NCI-H1092 (cell line): Measurements from ENCODE around the gene DNM2.
A peak's percentile ranks its signal among the peaks of the same experiment; 100 is the strongest.
"Not testable (repeated sequence)": the region's sequence is repeated elsewhere in the genome, so short reads cannot be mapped to it uniquely, and the experiment has no call there.

ENCODE experiments used
- DNase-seq: peaks from one replicate; lab custom pipeline; 2025; lab: John Stamatoyannopoulos, UW

DNM2 gene

GRCh38 chr19:10870501-10870954 is 152.6 kb downstream of the DNM2 start:
- DNase-seq, result no peak

GRCh38 chr19:10870955-10871603 is 153.2 kb downstream of the DNM2 start, which contains the start of gene CARM1:
Gene CARM1, plus strand, starts transcription at chr19:10871553. Its CDS starts 150 bp downstream, at chr19:10871703.
- DNase-seq, result peak; percentile 98

DNA sequence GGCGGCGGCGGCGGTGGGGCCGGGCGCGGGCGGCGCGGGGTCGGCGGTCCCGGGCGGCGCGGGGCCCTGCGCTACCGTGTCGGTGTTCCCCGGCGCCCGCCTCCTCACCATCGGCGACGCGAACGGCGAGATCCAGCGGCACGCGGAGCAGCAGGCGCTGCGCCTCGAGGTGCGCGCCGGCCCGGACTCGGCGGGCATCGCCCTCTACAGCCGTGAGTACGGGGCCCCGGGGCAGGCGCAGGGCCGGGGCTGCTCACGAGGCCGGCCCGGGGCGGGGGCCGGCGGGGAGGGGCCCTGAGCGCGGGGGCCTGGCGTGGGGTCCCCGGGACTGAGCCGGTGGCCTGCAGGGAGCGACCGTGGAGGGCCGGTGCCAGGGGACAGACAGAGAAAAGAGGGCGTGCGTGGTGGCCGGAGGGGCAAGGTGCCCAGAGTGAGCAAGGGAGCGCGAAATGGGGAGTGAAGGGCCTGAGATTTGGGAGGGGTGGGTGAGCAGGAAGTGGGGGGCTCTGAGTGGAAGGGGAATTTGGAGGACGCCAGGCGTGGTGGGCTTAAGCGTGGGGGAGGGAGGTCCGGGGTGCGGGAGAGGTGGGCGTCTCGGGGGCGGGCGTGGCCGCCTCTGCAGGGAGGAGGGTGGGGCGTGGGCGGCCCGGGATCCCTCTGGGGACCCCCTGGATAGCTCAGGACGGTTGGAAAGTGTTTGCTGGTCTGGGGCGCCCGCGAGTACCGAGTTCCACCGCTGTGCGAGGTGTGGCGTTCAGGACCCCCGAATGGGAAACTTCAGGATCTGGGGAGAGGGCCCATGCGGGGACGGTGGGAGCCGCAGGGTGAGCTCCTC is 154.0 kb downstream of the DNM2 start:
- DNase-seq, result no peak

DNA sequence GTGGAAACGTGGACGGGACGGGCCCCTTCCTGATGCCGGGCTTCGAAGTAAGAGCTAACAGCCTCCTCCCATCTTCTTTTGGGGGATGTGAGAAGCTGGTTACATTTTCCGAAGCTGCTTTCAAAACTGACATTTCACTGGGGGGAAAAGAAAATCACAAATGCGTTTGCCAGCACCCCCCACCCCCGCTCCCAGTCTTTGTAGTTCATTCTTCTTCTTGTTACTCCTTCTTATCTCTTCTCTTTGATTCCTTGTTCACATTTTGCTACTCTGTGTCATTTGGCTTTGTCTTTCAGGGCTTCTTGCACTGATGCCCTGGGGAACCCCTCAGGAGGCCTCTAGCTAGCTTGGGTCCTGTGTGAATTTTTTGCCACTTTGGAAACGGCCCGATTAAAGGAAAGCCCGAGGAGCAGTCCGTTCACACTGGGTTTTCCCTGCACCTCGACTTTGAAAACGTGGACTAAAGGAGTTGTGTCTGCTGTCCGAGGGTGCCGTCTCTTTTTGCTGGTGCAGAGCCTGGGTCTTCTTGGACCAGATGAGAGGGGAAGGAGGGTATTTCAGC is 154.7 kb downstream of the DNM2 start:
- no peak for DNase-seq

DNA sequence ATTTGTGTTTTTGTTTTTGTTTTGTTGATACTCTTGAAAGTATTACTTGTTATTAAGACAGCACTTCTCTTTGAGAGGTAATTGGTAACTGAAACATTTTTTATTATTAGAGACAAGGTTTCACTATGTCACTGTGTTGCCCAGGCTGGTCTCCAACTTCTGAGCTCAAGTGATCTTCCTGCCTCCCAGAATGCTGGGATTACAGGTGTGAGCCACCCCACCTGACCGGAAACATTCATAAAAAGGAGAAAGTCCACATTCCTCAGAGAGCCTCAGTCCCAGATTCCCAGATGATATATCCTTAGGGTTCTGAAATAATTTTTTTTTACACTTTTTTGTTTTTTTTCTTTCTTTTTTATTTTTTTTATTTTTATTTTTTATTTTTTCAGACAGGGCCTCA is 156.1 kb downstream of the DNM2 start:
- no peak for DNase-seq

GRCh38 chr19:10876459-10877240 is 158.8 kb downstream of the DNM2 start:
- no peak for DNase-seq

DNA sequence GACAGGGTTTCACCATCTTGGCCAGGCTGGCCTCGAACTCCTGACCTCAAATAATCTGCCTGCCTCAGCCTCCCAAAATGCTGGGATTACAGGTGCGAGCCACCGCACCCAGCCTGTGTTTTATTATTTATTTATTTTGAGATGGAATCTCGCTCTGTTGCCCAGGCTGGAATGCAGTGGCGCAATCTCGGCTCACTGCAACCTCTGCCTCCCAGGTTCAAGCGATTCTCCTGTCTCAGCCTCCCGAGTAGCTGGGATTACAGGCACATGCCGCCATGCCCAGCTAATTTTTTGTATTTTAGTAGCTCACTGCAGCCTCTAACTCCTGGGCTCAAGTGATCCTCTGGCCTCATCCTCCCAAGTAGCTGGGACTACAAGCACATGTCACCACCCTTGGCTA is 159.7 kb downstream of the DNM2 start:
- DNase-seq, result not testable (repeated sequence)

DNA sequence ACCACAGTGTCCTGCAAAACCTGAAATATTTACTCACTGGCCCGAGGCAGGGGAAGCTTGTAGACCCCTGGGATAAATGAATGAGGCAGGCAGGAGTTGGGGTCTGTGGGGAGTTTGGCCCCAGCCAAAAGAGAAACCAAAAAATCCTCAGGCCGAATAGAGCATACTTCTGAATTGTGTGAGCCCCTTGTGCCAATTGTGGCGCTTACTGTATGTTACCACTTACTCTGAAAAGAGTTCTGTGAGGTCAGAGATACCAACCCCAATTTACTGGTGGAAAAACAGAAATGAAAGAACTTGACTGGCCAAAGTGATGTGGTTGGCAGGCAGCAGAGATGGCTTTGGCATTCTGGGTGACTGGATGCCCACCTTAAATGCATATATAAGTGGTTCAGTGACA is 160.4 kb downstream of the DNM2 start:
- no peak for DNase-seq
